Nephron progenitor cell (in vitro differentiated cells): ENCODE results near the gene PIP4P1.

Experiments used
- DNase-seq: peaks from one replicate; pipeline ENCODE4 v3.0.0; 2021
- H3K27ac Mint-ChIP-seq: 2 replicates; pipeline ENCODE4 v1.8.0; 2021; ENCODE audit warnings: mild to moderate bottlenecking, moderate library complexity, mixed read lengths
- H3K27me3 Mint-ChIP-seq: 2 replicates; pipeline ENCODE4 v1.8.0; 2021; ENCODE audit warnings: mild to moderate bottlenecking, low read depth, mixed read lengths; ENCODE audit not compliant: poor library complexity
- H3K36me3 Mint-ChIP-seq: 2 replicates; pipeline ENCODE4 v1.8.0; 2021; ENCODE audit warnings: low read depth, mixed read lengths
- H3K4me1 Mint-ChIP-seq: 2 replicates; pipeline ENCODE4 v1.8.0; 2021; ENCODE audit warnings: mixed read lengths
- H3K4me3 Mint-ChIP-seq: 2 replicates; pipeline ENCODE4 v1.8.0; 2021; ENCODE audit warnings: mild to moderate bottlenecking, moderate library complexity, mixed read lengths
- H3K9me3 Mint-ChIP-seq: 2 replicates; pipeline ENCODE4 v1.8.0; 2021; ENCODE audit warnings: mild to moderate bottlenecking, moderate library complexity, mixed read lengths
- TF ChIP-seq, protein P1 (sequence below): fragments of 200-600 bp; sonication (generic); IDR thresholded peaks from 2 replicates; pipeline ENCODE4 v1.5.0; 2021; ENCODE audit warnings: antibody characterized with exemption

PIP4P1 gene

DNA sequence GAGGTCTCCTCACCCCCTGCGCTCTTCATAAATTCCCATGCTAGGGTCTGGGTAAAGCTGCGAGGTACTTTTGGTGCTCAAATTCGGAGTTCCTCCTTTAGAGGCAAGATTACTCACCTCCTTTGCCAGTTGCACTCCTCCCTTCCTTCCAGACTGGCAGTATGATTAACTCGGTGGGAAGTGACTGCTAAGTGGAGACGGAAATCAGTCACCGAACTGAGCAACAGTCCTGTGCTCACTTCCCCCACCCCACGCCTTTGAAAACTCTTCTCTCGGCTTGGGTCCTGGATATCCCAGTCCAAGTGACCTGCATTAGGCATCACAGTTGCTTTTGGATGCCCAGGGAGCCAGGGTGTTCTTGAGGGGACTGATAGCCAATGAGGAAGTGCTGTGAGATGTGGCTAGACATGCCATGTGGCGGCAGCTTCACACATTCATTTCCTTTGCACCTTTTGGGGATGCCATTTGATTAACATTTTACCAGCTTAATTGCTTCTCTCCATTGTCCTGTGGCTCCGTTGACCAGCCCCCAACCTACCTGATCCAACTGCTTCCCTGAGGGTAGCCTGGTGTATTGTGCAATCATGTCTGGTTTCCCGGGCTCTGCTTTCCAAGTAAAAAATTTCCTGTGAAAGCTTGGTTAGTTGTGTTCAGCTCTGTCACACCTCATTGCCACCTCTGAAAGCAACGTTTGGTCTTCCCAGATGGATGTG, 8.8 kb upstream of the PIP4P1 start:
- Mint-ChIP-seq H3K27ac (peak overlapping the region; percentile 97), H3K4me1 (peaks cover 34% of the 10 kb centered on the region), H3K4me3 (peak overlapping the region; percentile 96), H3K27me3 (peaks cover 2% of the 10 kb centered on the region), H3K36me3 (peaks cover 35% of the 10 kb centered on the region), H3K9me3 (no peaks in the 10 kb centered on the region)
- TF ChIP-seq, protein P1, sequence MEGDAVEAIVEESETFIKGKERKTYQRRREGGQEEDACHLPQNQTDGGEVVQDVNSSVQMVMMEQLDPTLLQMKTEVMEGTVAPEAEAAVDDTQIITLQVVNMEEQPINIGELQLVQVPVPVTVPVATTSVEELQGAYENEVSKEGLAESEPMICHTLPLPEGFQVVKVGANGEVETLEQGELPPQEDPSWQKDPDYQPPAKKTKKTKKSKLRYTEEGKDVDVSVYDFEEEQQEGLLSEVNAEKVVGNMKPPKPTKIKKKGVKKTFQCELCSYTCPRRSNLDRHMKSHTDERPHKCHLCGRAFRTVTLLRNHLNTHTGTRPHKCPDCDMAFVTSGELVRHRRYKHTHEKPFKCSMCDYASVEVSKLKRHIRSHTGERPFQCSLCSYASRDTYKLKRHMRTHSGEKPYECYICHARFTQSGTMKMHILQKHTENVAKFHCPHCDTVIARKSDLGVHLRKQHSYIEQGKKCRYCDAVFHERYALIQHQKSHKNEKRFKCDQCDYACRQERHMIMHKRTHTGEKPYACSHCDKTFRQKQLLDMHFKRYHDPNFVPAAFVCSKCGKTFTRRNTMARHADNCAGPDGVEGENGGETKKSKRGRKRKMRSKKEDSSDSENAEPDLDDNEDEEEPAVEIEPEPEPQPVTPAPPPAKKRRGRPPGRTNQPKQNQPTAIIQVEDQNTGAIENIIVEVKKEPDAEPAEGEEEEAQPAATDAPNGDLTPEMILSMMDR, result no peak
- DNase-seq, result peak; percentile 14

DNA sequence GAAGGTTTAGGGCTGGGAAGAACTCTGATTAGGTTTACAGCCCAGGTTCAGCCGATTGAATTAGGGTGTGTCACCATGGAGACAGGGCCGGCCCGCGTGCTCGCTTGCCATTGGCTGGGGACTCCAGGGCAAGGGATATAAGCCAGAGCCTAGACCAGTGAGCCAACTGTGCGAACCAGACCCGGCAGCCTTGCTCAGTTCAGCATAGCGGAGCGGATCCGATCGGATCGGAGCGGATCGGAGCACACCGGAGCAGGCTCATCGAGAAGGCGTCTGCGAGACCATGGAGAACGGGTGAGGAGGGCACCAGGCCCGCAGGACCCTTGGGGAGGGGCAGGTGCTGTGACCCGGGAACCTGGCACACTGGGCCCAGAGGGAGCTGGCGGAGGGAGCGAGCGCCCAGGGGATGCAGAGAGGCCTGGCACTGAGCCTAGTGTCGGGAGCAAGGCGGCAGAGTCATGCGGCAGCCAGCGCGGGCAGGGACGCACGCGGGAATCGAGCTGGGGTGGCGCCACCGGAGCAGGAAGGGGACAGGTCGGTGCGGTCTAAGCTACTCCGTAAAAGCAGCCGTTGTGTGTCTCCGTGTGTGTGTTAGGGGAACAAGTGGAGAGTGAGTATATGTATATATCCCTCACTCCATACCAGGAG, 8.1 kb upstream of the PIP4P1 start, which contains the start of gene PNP:
TSS of gene PNP (plus strand) at position 165 of the 648 bp plus-strand sequence. CDS start at position 284, 119 bp downstream.
- peaks cover 28% of the 10 kb centered on the region for H3K36me3 Mint-ChIP-seq
- TF ChIP-seq, protein P1, result no peak
- H3K27me3 Mint-ChIP-seq, result peaks cover 2% of the 10 kb centered on the region
- H3K9me3 Mint-ChIP-seq, result no peaks in the 10 kb centered on the region
- H3K4me1 Mint-ChIP-seq, result peaks cover 34% of the 10 kb centered on the region
- peak within 1 kb of the TSS; percentile 96 for H3K4me3 Mint-ChIP-seq
- H3K27ac Mint-ChIP-seq, result peak within 1 kb of the TSS; percentile 97
- DNase-seq, result peak; percentile 87

DNA sequence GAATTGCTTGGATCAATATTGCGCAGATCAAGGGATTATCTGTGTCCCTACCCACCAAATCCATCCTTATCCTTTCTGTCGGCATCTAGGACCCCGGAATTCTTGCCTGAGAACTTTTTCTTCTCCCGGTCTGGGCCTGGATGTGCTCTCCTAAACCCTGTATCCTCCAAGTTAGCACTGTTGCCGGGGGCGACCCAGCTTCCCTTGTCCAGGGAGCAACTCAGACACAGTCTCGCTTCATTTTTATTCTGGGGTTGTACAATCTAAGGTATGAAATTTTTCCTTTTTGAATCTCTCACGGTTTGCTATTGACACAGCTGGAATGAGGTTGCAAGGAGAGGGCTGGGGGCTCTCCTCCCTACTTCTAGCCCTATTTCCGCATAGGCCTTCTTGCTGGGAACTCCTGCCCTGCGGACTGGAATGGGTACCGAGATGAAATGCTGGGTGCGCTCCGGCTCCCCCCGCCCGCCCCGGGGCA, 7.6 kb upstream of the PIP4P1 start:
- peaks cover 22% of the 10 kb centered on the region for H3K36me3 Mint-ChIP-seq

DNA sequence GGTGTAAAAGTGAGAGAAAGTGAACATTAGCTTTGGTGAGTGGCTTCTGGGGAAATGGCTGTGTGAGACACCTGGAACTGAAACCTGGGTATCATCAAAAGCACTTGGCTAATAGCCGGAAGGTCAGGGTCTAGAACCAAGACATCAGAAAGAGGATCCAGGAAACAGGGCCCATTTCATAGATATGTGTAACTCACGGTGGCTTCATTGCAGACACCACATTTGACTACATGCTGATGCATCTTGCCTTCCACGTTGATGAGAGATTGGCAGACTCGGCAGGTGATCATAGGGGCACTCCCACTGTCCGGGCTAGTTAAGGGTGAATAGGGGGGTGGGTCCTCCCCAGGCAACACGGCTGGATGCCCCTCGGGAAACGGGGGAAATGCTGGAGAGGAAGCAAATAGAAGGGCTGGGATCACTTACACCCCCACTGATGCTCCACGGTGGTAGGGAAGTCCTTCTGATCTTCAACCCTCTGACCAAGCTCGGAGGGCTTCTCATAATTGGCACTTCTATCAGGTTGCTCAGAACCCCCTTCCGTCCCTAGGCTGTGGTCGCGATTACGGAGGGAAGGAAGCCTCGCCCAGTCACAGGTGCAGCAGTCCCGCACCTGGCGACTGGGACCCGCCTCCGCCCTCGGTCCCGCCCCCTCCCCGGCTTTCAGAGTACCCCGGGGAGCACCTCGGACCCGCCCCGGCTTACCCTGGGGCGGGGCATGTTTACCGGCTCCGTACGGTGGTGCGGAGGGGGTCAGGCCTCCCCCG, 593 bp downstream of the PIP4P1 start:
- TF ChIP-seq, protein P1, result no peak
- DNase-seq, result no peak
- H3K27me3 Mint-ChIP-seq, result no peaks in the 10 kb centered on the region
- peaks cover 32% of the 10 kb centered on the region for H3K4me1 Mint-ChIP-seq
- H3K27ac Mint-ChIP-seq, result peak overlapping the region; percentile 49
- H3K4me3 Mint-ChIP-seq, result peak overlapping the region; percentile 88
- no peaks in the 10 kb centered on the region for H3K9me3 Mint-ChIP-seq
- peaks cover 15% of the 10 kb centered on the region for H3K36me3 Mint-ChIP-seq

More for the DNA sequence above, 7.6 kb upstream of the PIP4P1 start:
- Mint-ChIP-seq H3K4me3 (peak overlapping the region; percentile 96), H3K27me3 (peaks cover 2% of the 10 kb centered on the region), H3K9me3 (no peaks in the 10 kb centered on the region), H3K27ac (peak overlapping the region; percentile 97), H3K4me1 (peaks cover 34% of the 10 kb centered on the region)
- peak; percentile 30 for DNase-seq
- TF ChIP-seq, protein P1, result no peak

DNA sequence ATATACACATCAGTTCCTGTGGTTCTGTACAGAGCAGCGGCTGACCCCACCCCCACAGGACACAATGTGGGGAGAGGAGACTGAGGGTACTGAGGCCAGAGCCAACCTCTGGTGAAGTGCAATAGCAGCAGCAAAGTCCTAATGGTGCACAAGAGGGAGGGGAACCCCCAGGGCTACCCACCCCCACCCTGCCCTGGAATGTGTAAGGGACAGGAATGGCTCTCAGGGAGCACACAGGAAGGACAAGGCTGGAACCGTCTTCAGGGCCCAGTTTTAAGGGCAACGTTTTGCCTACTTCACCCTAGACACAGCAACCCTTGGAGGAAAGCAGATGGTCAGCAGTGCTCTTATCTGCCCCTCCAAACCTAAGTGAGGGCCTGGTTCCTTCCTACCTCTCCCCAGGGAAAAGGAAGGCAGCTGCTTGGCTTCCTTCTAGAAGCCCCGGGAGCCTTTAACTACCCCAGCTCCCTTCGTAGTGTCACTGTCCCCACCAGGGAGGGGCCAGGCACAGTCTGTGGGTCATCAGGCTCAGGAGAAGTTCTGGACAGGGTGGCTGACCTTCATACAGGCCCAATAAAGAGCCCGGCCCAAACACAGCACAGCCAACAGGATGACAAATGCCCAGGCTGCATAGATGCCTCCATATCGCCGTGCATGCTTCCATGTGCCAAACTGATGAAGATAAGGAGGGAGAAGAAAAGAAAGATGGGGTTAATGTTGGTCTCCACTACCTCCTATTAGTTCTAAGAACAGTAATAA, 3.0 kb downstream of the PIP4P1 start:
- H3K4me1 Mint-ChIP-seq, result peaks cover 32% of the 10 kb centered on the region
- H3K27ac Mint-ChIP-seq, result no peak overlapping the region

More for the DNA sequence above, 3.0 kb downstream of the PIP4P1 start:
- Mint-ChIP-seq H3K4me3 (no peak overlapping the region), H3K36me3 (peaks cover 15% of the 10 kb centered on the region), H3K9me3 (no peaks in the 10 kb centered on the region), H3K27me3 (no peaks in the 10 kb centered on the region)
- DNase-seq, result no peak
- TF ChIP-seq, protein P1, result no peak
